ENCODE measurements around the gene KCNAB2.

The KCNAB2 gene

GRCh38 chr1:6086358-6086757 is 40.7 kb downstream of the KCNAB2 start:
- no peak for TF ChIP-seq CTCF (IDR thresholded peaks at IDR 0.05; ENCODE audit: insufficient read depth, low read depth, low read length, missing control alignments)
- no peak for DNase-seq (ENCODE audit: low read depth)
- no peak overlapping the region for H3K4me3 ChIP-seq (ENCODE audit: low read depth, low read length)

GRCh38 chr1:6086762-6087376 is 41.2 kb downstream of the KCNAB2 start:
- TF ChIP-seq CTCF (IDR thresholded peaks at IDR 0.05; ENCODE audit: insufficient read depth, low read depth, low read length, missing control alignments) = no peak
- no peak overlapping the region for H3K4me3 ChIP-seq (ENCODE audit: low read depth, low read length)
- DNase-seq (ENCODE audit: low read depth) = no peak

GRCh38 chr1:6087377-6087772 is 41.7 kb downstream of the KCNAB2 start:
- no peak overlapping the region for H3K4me3 ChIP-seq (ENCODE audit: low read depth, low read length)
- no peak for TF ChIP-seq CTCF (IDR thresholded peaks at IDR 0.05; ENCODE audit: insufficient read depth, low read depth, low read length, missing control alignments)
- DNase-seq (ENCODE audit: low read depth) = no peak

- no peak for DNase-seq (ENCODE audit: low read depth)
- no peak for TF ChIP-seq CTCF (IDR thresholded peaks at IDR 0.05; ENCODE audit: insufficient read depth, low read depth, low read length, missing control alignments)
- no peak overlapping the region for H3K4me3 ChIP-seq (ENCODE audit: low read depth, low read length)
Measured at GRCh38 chr1:6087958-6088357, 42.3 kb downstream of the KCNAB2 start.

- no peak overlapping the region for H3K4me3 ChIP-seq (ENCODE audit: low read depth, low read length)
- TF ChIP-seq CTCF (IDR thresholded peaks at IDR 0.05; ENCODE audit: insufficient read depth, low read depth, low read length, missing control alignments) = no peak
- DNase-seq (ENCODE audit: low read depth) = no peak
Measured at GRCh38 chr1:6088956-6089355, 43.3 kb downstream of the KCNAB2 start.

GRCh38 chr1:6090288-6090687 is 44.6 kb downstream of the KCNAB2 start:
- no peak overlapping the region for H3K4me3 ChIP-seq (ENCODE audit: low read depth, low read length)
- TF ChIP-seq CTCF (IDR thresholded peaks at IDR 0.05; ENCODE audit: insufficient read depth, low read depth, low read length, missing control alignments) = no peak
- no peak for DNase-seq (ENCODE audit: low read depth)
